GM12878 (cell line): ENCODE data around the gene DACH1. TPM values are rescaled to one million over a fixed set of nuclear protein-coding genes. Genes with fewer than 3 reads are reported as not detected.

Experiments
- ATAC-seq: fragments of 200-7000 bp; cut with Tn5 transposase; 3 replicates; pipeline ENCODE4 v1.9.1; 2020; ENCODE audit warnings: mild to moderate bottlenecking, moderate library complexity
- BruUV-seq: library from RNA; stranded (reverse); fragments of 400-500 nt; replicated peaks from 2 replicates; lab custom pipeline; 2021; lab: Mats Ljungman, UMichigan
- CTCF ChIA-PET: fragments of 300-600 bp; sonication (Branson Sonifier 250); formaldehyde crosslinking; extraction: SDS; loops from one replicate; lab custom pipeline; 2021; ENCODE audit warnings: inconsistent platforms; lab: Yijun Ruan, JAX
- POLR2A ChIA-PET: fragments of 350-600 bp; formaldehyde crosslinking; extraction: SDS; loops from one replicate; lab custom pipeline; 2021; ENCODE audit warnings: inconsistent platforms; lab: Charles Lee
- RAD21 ChIA-PET: fragments of 300-600 bp; sonication (Branson Sonifier 250); formaldehyde crosslinking; loops from one replicate; lab custom pipeline; 2023; ENCODE audit warnings: antibody characterized with exemption; ENCODE audit not compliant: unreplicated experiment; lab: Charles Lee
- SMC1A ChIA-PET: fragments of 300-600 bp; sonication (Branson Sonifier 250); formaldehyde crosslinking; loops from one replicate; lab custom pipeline; 2023; ENCODE audit not compliant: unreplicated experiment, uncharacterized antibody; lab: Charles Lee
- DNase-seq: peaks from one replicate; pipeline ENCODE4 v3.0.0-alpha.2; 2011; ENCODE audit warnings: low read depth, low spot score
- FAIRE-seq: peaks from 3 replicates; lab custom pipeline; 2011; peaks lifted over from hg19 to GRCh38; lab: Jason Lieb, UNC
- H2AFZ ChIP-seq: 2 replicates; pipeline ENCODE4 v1.6.0; 2011; ENCODE audit warnings: low read depth, low read length, control low read depth; ENCODE audit not compliant: control insufficient read depth
- H3K27ac ChIP-seq: 2 replicates; pipeline ENCODE4 v1.5.1; 2011; ENCODE audit warnings: control low read depth; ENCODE audit not compliant: control insufficient read depth, insufficient read depth
- H3K27me3 ChIP-seq, 2 experiments: replicated peaks in 1 of 2; 2 replicates each; pipeline versions ENCODE4 v1.6.0 to v1.6.1; 2011; ENCODE audit warnings: low read length in 1 of 2; ENCODE audit not compliant: control insufficient read depth in 2 of 2, insufficient read depth in 2 of 2
- H3K36me3 ChIP-seq, 2 experiments: 2 replicates each; pipeline ENCODE4 v1.5.1; 2011; ENCODE audit warnings: low read length in 1 of 2; ENCODE audit not compliant: control insufficient read depth in 2 of 2, insufficient read depth in 2 of 2
- H3K4me1 ChIP-seq: 2 replicates; pipeline ENCODE4 v1.6.1; 2011; ENCODE audit warnings: mild to moderate bottlenecking, low read length, moderate library complexity, mixed read lengths; ENCODE audit not compliant: control insufficient read depth, insufficient read depth
- H3K4me2 ChIP-seq: 2 replicates; pipeline ENCODE4 v1.6.0; 2011; ENCODE audit warnings: control low read depth; ENCODE audit not compliant: control insufficient read depth, insufficient read depth
- H3K4me3 ChIP-seq: fragments of 200-600 bp; sonication (generic); 2 replicates; pipeline ENCODE4 v1.5.1; 2016
- H3K79me2 ChIP-seq: 2 replicates; pipeline ENCODE4 v1.6.0; 2011; ENCODE audit warnings: low read length; ENCODE audit not compliant: control insufficient read depth, insufficient read depth
- H3K9ac ChIP-seq: 2 replicates; pipeline ENCODE4 v1.8.0; 2011; ENCODE audit warnings: low read length, control low read depth, mixed read lengths; ENCODE audit not compliant: control insufficient read depth, insufficient read depth
- H3K9me3 ChIP-seq: replicated peaks from 3 replicates; pipeline ENCODE4 v1.5.1; 2011; ENCODE audit warnings: mild to moderate bottlenecking, low read length; ENCODE audit not compliant: control insufficient read depth, insufficient read depth
- H4K20me1 ChIP-seq: 2 replicates; pipeline ENCODE4 v1.6.0; 2011; ENCODE audit not compliant: control insufficient read depth, insufficient read depth
- ATF7 ChIP-seq: fragments of 450-650 bp; IDR thresholded peaks from 2 replicates; pipeline ENCODE4 v1.6.1; 2016; ENCODE audit warnings: low read depth, mild to moderate bottlenecking
- MTA3 ChIP-seq: IDR thresholded peaks from 2 replicates; pipeline ENCODE4 v1.6.1; 2012; ENCODE audit warnings: low read length, inconsistent platforms, borderline replicate concordance
- SP1 ChIP-seq: IDR thresholded peaks from one replicate; pipeline ENCODE4 v1.6.1; 2011; ENCODE audit warnings: low read depth, low read length
- SPI1 ChIP-seq: IDR thresholded peaks from 2 replicates; pipeline ENCODE4 v1.6.1; 2011; ENCODE audit warnings: low read depth, mild to moderate bottlenecking, low read length, moderate library complexity, borderline replicate concordance; ENCODE audit not compliant: insufficient read depth
- SREBF2 ChIP-seq: IDR thresholded peaks from 2 replicates; pipeline ENCODE4 v1.6.1; 2012; ENCODE audit warnings: mild to moderate bottlenecking, low read length
- WRNIP1 ChIP-seq: IDR thresholded peaks from 2 replicates; pipeline ENCODE4 v1.6.1; 2011; ENCODE audit warnings: low read depth, low read length, improper control_type of control experiment, borderline replicate concordance
- YBX1 ChIP-seq: fragments of 450-650 bp; IDR thresholded peaks from 2 replicates; pipeline ENCODE4 v1.6.1; 2016; ENCODE audit warnings: antibody characterized with exemption
- in situ Hi-C: fragments of 300-500 bp; cut with MboI; formaldehyde crosslinking; loops from 9 replicates; pipeline ENCODE4 v1.14.3; 2018; ENCODE audit warnings: mixed read lengths
- intact Hi-C: fragments of 100-400 bp; cut with micrococcal nuclease; formaldehyde crosslinking; loops from one replicate; pipeline ENCODE4 v1.14.2; 2022; ENCODE audit not compliant: unreplicated experiment
- polyA plus RNA-seq, 11 experiments: library from polyadenylated mRNA; depleted of rRNA in 4 of 11; unstranded in 6 of 11; stranded (reverse) in 5 of 11; fragments of >200 nt; fragmentation: Nextera tagmentation in 4 of 11; fragmentation: Illumina TruSeq in 1 of 11; extraction: Ambion mirVana in 4 of 11; extraction: Trizol in 1 of 11; gene quantifications; 1 replicate in 1 of 11; 2 replicates in 10 of 11; pipeline versions ENCODE4 v1.2.1 to v1.2.3, GENCODE V29; 2011 to 2016; ENCODE audit warnings: inconsistent platforms in 2 of 11, missing spikeins in 2 of 11, low read depth in 1 of 11
- total RNA-seq, 4 experiments: library from RNA; depleted of rRNA in 3 of 4; stranded (reverse); fragments of >200 nt in 3 of 4; fragmentation: Illumina TruSeq in 1 of 4; extraction: Trizol in 1 of 4; gene quantifications; 2 replicates each; pipeline versions ENCODE4 v1.2.1 to v1.2.3, GENCODE V29; 2013 to 2021
- TF ChIP-seq, protein P1 (sequence below): IDR thresholded peaks from 2 replicates; pipeline ENCODE4 v1.6.1; 2012; ENCODE audit warnings: low read depth, low read length, improper control_type of control experiment
- TF ChIP-seq, protein P2 (sequence below): fragments of 450-650 bp; IDR thresholded peaks from 2 replicates; pipeline ENCODE4 v1.6.1; 2016; ENCODE audit warnings: mild to moderate bottlenecking

The DACH1 gene
- total and polyA plus RNA-seq, 10 of the 15 experiments (the other 5 are each of a cell fraction or from before 2014, with no cell fraction given), result 0.05 TPM; not detected in 9

DNA sequence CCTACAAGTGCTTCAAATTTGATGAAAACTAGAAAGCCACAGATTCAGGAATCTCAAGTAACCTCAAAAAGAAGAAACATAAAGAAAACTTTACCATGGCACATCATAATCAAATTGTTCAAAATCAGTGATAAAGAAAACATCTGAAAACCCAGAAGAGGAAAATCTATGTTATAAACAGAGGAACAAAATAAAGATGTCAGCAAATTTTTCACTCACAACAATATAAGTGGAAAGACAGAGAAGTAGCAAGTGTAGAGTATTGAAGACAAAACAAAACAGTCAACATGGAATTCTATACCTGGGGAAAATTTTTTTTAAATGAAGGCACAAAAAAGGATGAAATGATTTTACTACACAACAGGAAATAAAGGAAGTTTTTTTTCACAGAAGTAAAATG is 470.9 kb downstream of the DACH1 start:
- FAIRE-seq, result no peak
- no peak overlapping the region for H3K9ac ChIP-seq
- ChIA-PET CTCF (no interaction called here), SMC1A (no interaction called here), RAD21 (no interaction called here), POLR2A (no interaction called here)
- ATAC-seq, result no peak
- intact Hi-C loops (no loop called here), in situ Hi-C loops (no loop called here)
- TF ChIP-seq, protein P1, sequence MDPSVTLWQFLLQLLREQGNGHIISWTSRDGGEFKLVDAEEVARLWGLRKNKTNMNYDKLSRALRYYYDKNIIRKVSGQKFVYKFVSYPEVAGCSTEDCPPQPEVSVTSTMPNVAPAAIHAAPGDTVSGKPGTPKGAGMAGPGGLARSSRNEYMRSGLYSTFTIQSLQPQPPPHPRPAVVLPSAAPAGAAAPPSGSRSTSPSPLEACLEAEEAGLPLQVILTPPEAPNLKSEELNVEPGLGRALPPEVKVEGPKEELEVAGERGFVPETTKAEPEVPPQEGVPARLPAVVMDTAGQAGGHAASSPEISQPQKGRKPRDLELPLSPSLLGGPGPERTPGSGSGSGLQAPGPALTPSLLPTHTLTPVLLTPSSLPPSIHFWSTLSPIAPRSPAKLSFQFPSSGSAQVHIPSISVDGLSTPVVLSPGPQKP, result no peak
- TF ChIP-seq WRNIP1 (no peak), SP1 (no peak), MTA3 (no peak), ATF7 (no peak), SPI1 (no peak), YBX1 (no peak), SREBF2 (no peak)
- TF ChIP-seq, protein P2, sequence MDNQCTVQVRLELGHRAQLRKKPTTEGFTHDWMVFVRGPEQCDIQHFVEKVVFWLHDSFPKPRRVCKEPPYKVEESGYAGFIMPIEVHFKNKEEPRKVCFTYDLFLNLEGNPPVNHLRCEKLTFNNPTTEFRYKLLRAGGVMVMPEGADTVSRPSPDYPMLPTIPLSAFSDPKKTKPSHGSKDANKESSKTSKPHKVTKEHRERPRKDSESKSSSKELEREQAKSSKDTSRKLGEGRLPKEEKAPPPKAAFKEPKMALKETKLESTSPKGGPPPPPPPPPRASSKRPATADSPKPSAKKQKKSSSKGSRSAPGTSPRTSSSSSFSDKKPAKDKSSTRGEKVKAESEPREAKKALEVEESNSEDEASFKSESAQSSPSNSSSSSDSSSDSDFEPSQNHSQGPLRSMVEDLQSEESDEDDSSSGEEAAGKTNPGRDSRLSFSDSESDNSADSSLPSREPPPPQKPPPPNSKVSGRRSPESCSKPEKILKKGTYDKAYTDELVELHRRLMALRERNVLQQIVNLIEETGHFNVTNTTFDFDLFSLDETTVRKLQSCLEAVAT, result no peak
- no peaks in the 10 kb centered on the region for H3K9me3 ChIP-seq
- no peak overlapping the region for H3K4me2 ChIP-seq
- no peak overlapping the region for H3K4me3 ChIP-seq
- BruUV-seq, result no TSS peak
- no peaks in the 10 kb centered on the region for H3K36me3 ChIP-seq
- H4K20me1 ChIP-seq, result no peaks in the 10 kb centered on the region
- no peaks in the 10 kb centered on the region for H3K4me1 ChIP-seq
- H3K27me3 ChIP-seq, result no peaks in the 10 kb centered on the region
- no peak for DNase-seq
- H3K27ac ChIP-seq, result no peak overlapping the region
- no peak overlapping the region for H2AFZ ChIP-seq
- H3K79me2 ChIP-seq, result no peaks in the 10 kb centered on the region
